T47D (cell line): Measurements from ENCODE around the gene CORO7.

Experiments
- DNase-seq, 2 experiments: peaks; one replicate each; pipeline versions ENCODE4 v3.0.0 to v3.0.0-alpha.2; 2011 to 2012; ENCODE audit warnings: low read depth in 1 of 2, low spot score in 1 of 2
- JUND ChIP-seq: IDR thresholded peaks from 2 replicates; pipeline ENCODE4 v1.6.1; 2012; ENCODE audit warnings: low read depth
- in situ Hi-C: cut with HindIII; loops from 2 replicates; pipeline ENCODE4 v1.10.0; 2016; ENCODE audit warnings: low sequenced_read_pairs, low pct_unique_long_range_greater_than_20kb

CORO7 gene

DNA sequence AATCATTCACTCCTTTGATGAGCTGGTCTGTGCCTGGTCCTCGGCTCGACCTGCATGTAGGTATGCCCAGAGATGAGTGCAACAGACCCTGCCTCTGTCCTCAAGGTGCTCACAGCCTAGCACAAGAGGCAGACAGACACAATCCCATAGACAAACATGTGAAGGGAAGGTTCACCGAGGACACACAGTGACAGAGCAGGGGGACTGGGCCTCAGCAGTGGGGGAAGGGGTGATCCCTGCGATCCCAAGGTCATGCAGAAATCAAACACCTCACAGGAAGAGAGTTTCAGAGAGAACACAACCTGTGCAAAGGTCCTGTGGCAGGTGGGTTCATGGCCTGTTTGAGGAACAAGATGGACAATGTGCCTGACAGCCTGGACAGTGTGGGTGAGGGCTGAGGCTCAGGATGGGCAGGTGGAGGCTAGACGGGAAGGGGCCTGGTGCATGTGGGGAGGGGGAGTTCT, 49.0 kb downstream of the CORO7 start:
- no peak for DNase-seq
- no peak for TF ChIP-seq JUND
- in situ Hi-C loops = no loop called here

DNA sequence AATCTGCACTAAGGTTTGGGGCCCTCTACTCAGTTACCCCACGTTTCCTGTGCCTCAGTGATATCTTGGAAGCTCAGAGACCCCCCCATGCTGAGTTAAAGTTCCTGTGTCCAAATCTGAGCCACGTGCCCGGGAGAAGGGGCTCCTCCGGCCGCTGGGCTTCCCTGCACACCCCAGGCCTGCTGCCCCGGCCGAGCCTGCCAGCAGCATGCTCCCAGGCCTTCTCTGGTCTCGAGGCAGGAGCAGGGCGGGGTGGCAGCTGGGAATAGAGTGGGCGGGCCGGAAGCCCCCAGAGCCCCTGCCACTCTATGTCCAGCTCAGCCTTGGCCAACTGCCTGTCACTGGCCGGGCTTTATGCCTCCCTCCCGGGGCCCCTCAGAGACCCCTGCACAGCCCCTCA, 50.4 kb downstream of the CORO7 start:
- TF ChIP-seq JUND = no peak
- DNase-seq = no peak
- in situ Hi-C loops = no loop called here

DNA sequence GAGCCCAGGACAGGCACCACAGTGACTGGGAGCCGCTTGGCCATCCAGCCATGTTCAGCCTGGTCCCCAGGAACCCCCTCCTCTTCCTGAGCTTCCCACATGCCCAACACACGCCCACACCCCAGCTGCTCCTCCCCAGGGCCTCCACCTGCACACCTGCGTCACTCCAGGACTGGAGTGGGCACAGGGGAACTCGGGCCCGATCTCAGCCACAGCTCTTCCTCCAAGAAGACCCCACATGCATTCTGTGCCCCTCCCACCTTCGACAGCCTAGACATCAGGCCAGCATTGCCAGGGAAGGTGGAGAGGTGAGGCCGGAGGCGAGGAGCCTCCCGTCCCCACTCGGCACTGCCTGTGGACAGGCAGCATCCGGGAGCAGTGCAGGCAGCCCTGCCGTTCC, 50.8 kb downstream of the CORO7 start:
- no peak for TF ChIP-seq JUND
- no peak for DNase-seq
- in situ Hi-C loops = no loop called here

DNA sequence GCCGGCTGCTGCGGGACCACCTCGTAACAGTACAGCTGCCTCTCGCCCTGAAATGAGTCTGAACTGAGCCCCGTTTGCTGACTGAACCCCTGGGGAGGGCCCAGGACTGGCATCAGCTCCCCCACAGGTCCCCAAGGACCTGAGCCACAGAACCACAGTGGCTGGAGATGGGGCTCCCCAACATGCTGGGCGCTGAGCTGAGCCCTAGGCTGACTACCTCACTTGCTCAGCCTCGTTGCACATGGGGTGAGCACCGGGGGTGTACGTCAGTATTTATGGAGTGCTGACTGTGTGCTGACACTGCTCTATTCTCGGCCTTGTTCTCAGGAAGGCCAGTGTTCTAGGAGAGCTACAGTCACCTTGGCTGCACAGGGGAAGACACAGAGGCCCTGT, 51.4 kb downstream of the CORO7 start:
- DNase-seq = no peak
- in situ Hi-C loops = no loop called here
- no peak for TF ChIP-seq JUND

DNA sequence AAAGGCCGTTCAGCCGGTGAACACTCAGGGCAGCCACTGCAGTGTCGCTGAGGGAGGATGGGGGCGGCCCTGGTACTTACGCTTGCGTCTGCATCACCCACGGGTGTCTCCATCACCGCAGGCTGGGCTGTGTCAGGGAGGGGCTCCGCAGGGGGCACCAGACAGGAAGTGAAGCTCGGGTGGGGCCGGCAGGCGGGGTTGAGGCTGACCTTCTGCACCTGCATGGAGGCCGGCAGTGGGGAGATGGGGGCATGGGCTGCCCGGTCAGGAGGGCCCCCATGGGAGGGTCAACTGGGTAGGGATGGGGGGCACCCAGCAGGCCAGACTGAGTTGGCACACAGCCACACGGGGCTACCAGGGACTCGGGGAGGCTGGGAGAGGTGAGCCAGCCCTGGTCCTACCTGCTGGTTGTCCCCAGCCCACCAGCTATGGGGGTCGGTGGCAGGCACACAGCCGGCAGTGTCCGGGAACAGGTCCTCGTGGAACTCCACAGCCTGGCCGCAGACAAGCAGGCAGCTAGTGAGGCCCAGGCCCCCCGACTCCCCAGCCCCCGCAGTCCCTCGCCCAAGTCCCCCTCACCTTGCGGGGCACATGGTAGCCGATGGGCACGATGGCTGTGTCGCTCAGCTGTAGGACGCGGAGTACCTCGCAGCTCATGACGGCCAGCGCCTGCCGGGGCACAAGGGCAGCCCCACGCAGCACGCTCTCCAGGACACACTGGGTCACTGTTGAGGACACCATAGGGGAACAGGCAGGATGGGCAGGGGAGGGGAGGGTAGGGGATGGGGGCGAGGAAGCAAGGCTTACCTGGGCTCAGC, 52.0 kb downstream of the CORO7 start:
- in situ Hi-C loops = no loop called here

DNA sequence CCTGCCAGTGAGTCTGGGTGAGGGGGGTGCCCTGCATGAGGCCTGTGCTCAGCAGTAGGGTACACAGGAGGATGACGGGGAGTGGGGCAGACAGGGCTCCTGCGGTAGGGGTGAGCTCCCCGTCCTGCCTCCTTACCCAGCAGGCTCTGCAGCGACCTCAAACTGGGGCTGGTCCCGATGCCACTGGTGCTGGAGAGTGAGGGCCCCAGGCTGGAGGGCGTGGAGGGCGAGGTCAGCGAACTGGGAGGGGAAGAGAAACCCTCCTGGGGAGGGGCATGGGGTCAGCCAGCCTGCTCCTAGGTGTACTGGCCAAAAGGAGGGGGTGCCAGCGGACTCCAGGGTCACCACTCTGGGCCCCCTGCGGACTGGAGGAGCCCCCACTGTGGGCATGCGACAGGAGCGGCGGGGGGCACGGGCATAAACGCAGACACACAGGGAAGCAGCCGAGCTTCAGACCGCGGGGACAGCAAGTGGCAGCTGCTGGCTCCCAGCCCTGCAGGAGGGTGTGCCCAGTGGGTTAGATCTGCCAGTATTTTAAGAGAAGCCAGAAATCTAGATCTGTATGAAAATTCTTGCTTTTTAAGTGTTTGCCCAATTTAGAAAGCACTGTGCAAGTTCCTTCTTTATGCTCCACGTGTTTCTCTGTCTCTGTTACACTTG, 53.8 kb downstream of the CORO7 start:
- no peak for DNase-seq
- TF ChIP-seq JUND = no peak
- in situ Hi-C loops = no loop called here

More for the DNA sequence above, 52.0 kb downstream of the CORO7 start:
- no peak for TF ChIP-seq JUND
- DNase-seq = no peak

DNA sequence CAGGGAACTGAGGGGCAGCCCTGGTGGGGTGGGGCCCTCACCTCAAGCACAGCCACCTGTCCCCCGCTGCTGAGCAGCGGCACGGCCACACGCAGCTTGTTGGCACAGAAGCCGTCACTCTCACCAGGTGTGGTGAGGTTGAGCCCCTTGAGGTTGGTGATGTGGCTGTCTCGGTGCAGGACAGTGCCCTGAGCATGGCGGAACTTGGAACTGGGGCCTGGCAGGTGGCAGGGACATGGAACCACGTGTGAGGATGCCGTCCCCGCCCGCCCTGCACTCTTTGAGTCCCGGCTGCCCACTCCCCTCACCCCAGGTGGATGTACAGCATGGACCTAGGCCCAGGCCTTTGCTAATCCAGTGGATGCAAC, 54.5 kb downstream of the CORO7 start:
- no peak for TF ChIP-seq JUND
- in situ Hi-C loops = no loop called here
- no peak for DNase-seq

DNA sequence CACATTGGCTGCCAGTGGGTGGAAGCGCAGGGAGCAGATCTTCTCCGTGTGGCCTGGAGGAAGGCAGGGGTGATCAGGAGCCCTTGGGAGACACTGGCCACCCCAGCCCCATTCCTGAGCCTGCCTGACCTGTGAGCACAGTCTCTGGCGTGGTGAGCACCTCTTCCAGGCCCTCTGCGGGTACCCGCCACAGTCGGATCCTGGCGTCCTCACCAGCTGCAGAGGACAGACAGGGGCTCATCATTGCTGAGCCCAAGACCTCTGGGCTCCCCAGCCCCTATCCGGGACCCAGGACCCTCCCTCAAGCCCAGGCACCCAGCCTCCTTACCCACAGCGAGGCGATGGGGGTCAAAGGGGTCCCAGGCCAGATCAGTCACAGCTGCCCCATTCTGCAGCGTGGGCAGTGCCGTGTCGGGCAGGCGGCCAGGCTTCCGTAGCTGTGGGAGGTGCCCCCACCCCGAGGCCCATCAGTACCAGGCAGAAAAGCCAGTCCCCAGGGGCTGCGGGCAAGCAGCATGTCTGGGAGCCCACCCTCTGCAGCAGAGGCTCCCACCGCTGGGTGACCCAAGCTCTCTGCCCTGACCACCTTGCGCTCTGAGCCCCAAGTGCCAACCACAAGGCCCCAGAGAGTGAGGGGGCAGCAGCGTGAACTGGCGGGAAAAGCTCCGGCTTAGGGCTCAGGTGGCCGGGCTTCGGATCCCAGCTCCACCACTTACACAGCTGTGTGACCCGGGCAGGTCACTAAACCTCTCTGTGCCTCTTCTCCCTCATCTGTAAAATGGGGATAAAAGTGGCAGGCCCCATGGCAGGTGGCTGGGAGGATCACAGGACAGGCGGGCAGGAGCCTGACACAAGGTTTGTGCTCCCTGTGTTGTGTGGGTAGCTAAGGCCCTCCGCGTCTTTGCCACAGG, 55.1 kb downstream of the CORO7 start:
- no peak for TF ChIP-seq JUND
- in situ Hi-C loops = no loop called here
- DNase-seq = no peak

DNA sequence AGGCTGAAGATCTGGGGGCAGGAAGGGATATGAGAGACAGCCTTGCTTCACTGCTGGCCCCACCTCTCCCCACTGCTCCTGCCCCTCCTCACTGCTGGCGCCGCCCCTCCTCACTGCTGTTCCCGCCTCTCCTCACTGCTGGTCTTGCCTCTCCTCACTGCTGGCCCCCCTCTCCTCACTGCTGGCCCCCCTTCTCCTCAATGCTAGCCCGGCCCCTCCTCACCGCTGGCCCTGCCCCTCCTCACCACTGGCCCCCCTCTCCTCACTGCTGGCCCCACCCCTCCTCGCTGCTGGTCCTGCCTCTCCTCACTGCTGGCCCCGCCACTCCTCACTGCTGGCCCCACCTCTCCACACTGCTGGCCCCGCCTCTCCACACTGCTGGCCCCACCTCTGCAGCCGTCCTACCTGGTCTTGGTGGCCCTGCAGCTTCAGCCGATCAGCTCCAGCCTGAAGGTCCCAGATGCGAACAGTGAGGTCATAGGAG, 55.8 kb downstream of the CORO7 start:
- DNase-seq = peak; percentile 64 to 76
- TF ChIP-seq JUND = no peak
- in situ Hi-C loops = no loop called here

DNA sequence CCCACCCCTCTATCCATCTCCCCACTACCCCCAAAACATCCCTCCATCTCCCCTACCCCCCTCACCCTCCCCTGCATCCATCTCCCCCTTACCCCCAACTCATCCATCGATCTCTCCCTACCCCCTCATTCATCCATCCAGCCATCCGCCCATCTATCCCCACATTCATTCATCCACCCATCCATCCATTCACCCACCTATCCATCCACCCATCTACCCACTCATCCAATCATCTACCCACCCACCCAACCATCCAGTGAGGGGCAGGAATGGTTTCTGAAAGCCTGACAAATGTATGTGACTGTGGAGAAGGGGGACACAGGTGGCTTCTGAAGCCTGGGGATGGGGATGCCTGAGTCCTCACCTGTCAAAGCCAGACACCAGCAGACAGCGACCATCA, 56.5 kb downstream of the CORO7 start:
- TF ChIP-seq JUND = no peak
- in situ Hi-C loops = no loop called here
- no peak for DNase-seq

DNA sequence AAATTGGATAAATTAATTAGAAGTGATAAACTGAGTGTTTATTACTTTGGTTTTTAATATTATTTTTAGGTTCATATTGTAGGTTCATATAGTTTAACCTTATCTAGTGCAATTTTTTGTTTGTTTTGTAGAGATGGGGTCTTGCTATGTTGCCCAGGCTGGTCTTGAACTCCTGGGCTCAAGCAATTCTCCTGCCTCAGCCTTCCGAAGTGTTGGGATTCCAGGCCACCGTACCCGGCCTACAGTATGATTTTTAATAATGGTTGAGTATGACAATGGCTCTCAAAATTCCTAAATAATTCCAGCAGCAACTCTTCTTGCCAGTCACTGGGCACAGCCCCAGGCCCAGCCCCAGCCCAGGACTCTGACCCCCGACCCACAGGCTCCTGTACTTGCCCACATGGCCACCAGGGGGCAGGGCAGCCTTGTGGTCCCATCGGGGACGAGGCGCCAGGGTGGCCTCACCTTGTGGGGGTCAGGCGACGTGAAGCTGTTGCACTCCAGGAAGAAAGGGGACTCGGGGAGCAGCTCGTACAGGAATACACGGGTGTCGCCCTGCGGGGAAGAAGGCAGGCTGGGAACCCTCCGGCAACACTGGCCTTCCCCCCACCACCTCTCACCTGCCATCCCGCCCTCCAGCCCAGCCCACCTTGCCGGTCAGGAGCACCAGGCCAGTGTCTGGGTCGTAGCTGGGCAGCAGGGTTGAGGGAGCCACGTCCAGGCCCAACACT, 57.4 kb downstream of the CORO7 start:
- no peak for TF ChIP-seq JUND
- in situ Hi-C loops = no loop called here
- peak; percentile 58 to 60 for DNase-seq

DNA sequence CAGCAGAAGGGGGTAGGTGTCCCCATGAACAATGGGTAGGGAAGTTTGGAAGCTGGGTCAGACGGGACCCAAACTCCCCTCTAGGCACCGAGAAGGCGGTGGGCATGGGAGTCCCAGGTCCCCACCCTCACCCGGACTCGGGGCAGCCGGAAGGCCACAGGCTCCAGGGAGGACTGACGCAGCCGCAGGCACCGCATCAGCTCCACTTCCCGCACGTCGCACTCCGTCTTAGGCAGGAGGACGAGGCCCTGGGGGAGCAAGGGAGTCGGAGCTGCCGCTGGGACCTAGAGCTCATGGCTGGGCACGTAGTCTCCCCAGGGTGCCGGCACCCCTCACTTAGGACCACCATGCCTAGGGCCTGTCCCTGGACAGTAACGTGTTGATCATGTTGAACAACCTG, 58.2 kb downstream of the CORO7 start:
- in situ Hi-C loops = no loop called here
- DNase-seq = no peak
- TF ChIP-seq JUND = no peak

DNA sequence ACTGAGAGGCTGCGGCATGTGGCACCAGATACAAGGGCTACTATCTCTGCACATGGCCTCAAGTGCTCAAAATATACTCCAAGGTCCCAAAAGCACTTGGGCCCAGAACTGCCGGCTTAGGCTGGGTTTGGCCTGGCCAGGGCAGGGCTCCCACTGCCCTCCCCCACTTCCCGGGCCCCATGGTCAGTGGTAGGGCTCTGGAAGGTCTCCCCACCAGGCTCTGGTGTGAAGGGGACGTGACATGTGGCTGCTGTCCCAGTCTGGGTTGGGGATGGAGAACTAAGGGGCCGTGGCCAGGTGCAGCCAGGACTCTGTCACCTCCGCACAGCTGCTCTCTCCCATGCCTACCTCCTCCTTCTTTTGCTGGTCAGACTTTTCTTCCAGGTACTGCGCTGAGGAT, 59.6 kb downstream of the CORO7 start:
- DNase-seq = no peak
- TF ChIP-seq JUND = no peak
- in situ Hi-C loops = no loop called here
